GM21447 (cell line): ENCODE data around the gene RBM43.
A peak's percentile ranks its signal among the peaks of the same experiment; 100 is the strongest.
"Not testable (repeated sequence)": the region's sequence is repeated elsewhere in the genome, so short reads cannot be mapped to it uniquely, and the experiment has no call there.

Source experiments
- ATAC-seq: cut with Tn5 transposase; IDR thresholded peaks from one replicate; pipeline ENCODE4 v1.9.1; 2021; ENCODE audit not compliant: unreplicated experiment

The RBM43 gene

GRCh38 chr2:151269798-151270568, 8.3 kb upstream of the RBM43 start:
- no peak for ATAC-seq

- ATAC-seq, result no peak
Observed at GRCh38 chr2:151268085-151268484, 6.4 kb upstream of the RBM43 start.

- no peak for ATAC-seq
Observed at GRCh38 chr2:151267537-151267936, 5.9 kb upstream of the RBM43 start.

- no peak for ATAC-seq
Observed at GRCh38 chr2:151265991-151266390, 4.3 kb upstream of the RBM43 start.

GRCh38 chr2:151264157-151264825, 2.6 kb upstream of the RBM43 start:
- ATAC-seq, result no peak

- no peak for ATAC-seq
Observed at GRCh38 chr2:151262629-151263028, 966 bp upstream of the RBM43 start.

GRCh38 chr2:151261977-151262291, 271 bp upstream of the RBM43 start:
- no peak for ATAC-seq

- ATAC-seq, result peak; percentile 11
Observed at GRCh38 chr2:151260573-151261230, 961 bp downstream of the RBM43 start.

GRCh38 chr2:151258121-151258520, 3.5 kb downstream of the RBM43 start:
- ATAC-seq, result no peak

- no peak for ATAC-seq
Observed at GRCh38 chr2:151252646-151253045, 9.0 kb downstream of the RBM43 start.

- no peak for ATAC-seq
Observed at GRCh38 chr2:151251012-151251411, 10.7 kb downstream of the RBM43 start.

- ATAC-seq, result no peak
Observed at GRCh38 chr2:151247432-151247831, 14.2 kb downstream of the RBM43 start.

- no peak for ATAC-seq
Observed at GRCh38 chr2:151246152-151246551, 15.5 kb downstream of the RBM43 start.

- no peak for ATAC-seq
Observed at GRCh38 chr2:151243468-151243867, 18.2 kb downstream of the RBM43 start.

GRCh38 chr2:151241224-151241623, 20.4 kb downstream of the RBM43 start:
- no peak for ATAC-seq

- no peak for ATAC-seq
Observed at GRCh38 chr2:151240433-151240832, 21.2 kb downstream of the RBM43 start.

GRCh38 chr2:151239624-151240023, 22.0 kb downstream of the RBM43 start:
- ATAC-seq, result no peak

GRCh38 chr2:151238527-151239487, 22.9 kb downstream of the RBM43 start:
- peak; percentile 81 for ATAC-seq

GRCh38 chr2:151237422-151238025, 24.1 kb downstream of the RBM43 start:
- ATAC-seq, result no peak

GRCh38 chr2:151233760-151234159, 27.9 kb downstream of the RBM43 start:
- ATAC-seq, result not testable (repeated sequence)

GRCh38 chr2:151233288-151233687, 28.4 kb downstream of the RBM43 start:
- ATAC-seq, result not testable (repeated sequence)
